ENCODE data around the gene MOB1B.
"Not testable (repeated sequence)": the region's sequence is repeated elsewhere in the genome, so short reads cannot be mapped to it uniquely, and the experiment has no call there.

DNA sequence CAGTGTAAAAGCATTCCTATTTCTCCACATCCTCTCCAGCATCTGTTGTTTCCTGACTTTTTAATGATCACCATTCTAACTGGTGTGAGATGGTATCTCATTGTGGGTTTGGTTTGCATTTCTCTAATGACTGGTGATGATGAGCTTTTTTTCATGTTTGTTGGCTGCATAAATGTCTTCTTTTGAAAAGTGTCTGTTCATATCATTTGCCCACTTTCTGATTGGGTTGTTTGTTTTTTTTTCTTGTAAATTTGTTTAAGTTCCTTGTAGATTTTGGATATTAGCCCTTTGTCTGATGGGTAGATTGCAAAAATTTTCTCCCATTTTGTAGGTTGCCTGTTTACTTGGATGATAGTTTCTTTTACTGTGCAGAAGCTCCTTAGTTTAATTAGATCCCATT lies 97.5 kb downstream of the MOB1B start:
- TF ChIP-seq, protein P1, sequence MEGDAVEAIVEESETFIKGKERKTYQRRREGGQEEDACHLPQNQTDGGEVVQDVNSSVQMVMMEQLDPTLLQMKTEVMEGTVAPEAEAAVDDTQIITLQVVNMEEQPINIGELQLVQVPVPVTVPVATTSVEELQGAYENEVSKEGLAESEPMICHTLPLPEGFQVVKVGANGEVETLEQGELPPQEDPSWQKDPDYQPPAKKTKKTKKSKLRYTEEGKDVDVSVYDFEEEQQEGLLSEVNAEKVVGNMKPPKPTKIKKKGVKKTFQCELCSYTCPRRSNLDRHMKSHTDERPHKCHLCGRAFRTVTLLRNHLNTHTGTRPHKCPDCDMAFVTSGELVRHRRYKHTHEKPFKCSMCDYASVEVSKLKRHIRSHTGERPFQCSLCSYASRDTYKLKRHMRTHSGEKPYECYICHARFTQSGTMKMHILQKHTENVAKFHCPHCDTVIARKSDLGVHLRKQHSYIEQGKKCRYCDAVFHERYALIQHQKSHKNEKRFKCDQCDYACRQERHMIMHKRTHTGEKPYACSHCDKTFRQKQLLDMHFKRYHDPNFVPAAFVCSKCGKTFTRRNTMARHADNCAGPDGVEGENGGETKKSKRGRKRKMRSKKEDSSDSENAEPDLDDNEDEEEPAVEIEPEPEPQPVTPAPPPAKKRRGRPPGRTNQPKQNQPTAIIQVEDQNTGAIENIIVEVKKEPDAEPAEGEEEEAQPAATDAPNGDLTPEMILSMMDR (conservative IDR thresholded peaks at IDR 0.05 in 1 of 2, IDR thresholded peaks at IDR 0.05 in 1 of 2; ENCODE audit: extremely low read depth in 1 of 2, insufficient read depth in 1 of 2, low read depth in 1 of 2, low read length in 2 of 2), result not testable (repeated sequence)
- not testable (repeated sequence) for TF ChIP-seq EZH2 (IDR thresholded peaks at IDR 0.05; ENCODE audit: borderline replicate concordance, low read length)
